ENCODE data around the gene LRRC2. TPM values are rescaled to one million over a fixed set of nuclear protein-coding genes. Genes with fewer than 3 reads are reported as not detected.
A peak's percentile ranks its signal among the peaks of the same experiment; 100 is the strongest.

The LRRC2 gene
- total RNA-seq, 1 donor from 2014 or later = 114 TPM

DNA sequence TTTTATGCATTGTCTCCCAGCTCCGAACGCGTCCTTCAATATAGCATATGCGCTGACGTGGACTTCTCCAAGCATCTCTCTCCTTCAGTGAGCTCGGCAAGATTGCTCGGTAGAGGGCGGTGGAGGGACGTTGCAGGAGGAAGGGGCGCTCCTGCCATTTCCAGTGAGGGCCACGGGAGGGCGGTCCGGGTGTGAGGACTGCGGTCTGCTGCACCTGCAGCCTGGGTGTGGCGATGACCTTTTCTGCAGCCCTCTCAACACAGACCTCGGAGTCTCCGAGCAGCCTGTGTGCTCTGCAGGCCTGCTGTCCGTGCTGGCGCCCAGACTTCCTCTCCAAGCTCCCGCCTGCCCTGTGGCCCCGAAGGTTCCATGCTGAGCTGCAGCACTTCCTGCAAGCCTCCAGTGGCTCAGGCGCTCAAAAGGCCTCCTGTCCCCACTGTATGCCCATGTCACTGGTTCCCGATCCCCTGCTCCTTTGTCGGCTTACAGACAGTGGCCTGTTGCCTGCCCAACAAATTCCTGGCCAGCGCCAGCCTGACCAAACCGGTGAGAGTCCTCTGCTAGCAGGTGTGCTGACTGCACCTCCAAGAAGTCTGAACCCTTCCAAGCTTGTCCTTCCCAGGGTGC is 77.3 kb downstream of the LRRC2 start:
- DNase-seq = peak; percentile 88
- H3K27me3 ChIP-seq (ENCODE audit: low read depth) = no peaks in the 10 kb centered on the region
- intact Hi-C loops (cut with micrococcal nuclease) = loop anchor here (2.0 kb wide), 1 partner anchor 140 kb away; no protein-coding TSS in a partner anchor
- H3K27ac ChIP-seq (replicated peaks) = no peak overlapping the region
- peak; percentile 99 for TF ChIP-seq CTCF (IDR thresholded peaks at IDR 0.05; ENCODE audit: borderline replicate concordance)
- H3K4me3 ChIP-seq = peak overlapping the region; percentile 24
- H3K36me3 ChIP-seq = no peaks in the 10 kb centered on the region
- H3K9me3 ChIP-seq (replicated peaks) = no peaks in the 10 kb centered on the region
- H3K4me1 ChIP-seq = peaks cover 23% of the 10 kb centered on the region

DNA sequence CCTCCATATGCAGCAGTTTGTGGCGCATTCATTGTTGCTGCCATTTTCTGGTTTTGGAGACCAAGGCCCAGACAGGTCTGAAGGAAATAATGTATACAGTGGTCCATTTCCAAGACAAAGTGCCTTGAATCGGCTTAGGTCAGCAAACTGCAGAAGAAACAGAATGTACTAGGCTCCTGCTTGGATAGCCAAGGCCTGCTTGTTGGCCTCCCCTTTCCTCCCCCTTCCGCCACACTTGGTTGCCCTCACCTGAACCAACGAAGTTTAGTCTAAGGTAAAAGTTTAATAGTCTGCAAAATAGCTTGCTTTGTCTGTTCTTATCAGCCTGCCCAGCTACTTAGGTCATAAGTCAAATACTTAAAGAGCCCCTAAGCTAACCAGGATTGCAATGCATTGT is 80.3 kb downstream of the LRRC2 start:
- no peak for TF ChIP-seq CTCF (IDR thresholded peaks at IDR 0.05; ENCODE audit: borderline replicate concordance)
- DNase-seq = no peak
- Histone ChIP-seq H3K9me3 (replicated peaks) (no peaks in the 10 kb centered on the region), H3K4me3 (no peak overlapping the region), H3K27ac (replicated peaks) (no peak overlapping the region), H3K27me3 (ENCODE audit: low read depth) (no peaks in the 10 kb centered on the region), H3K4me1 (peaks cover 15% of the 10 kb centered on the region), H3K36me3 (no peaks in the 10 kb centered on the region)
- intact Hi-C loops (cut with micrococcal nuclease) = no loop called here

DNA sequence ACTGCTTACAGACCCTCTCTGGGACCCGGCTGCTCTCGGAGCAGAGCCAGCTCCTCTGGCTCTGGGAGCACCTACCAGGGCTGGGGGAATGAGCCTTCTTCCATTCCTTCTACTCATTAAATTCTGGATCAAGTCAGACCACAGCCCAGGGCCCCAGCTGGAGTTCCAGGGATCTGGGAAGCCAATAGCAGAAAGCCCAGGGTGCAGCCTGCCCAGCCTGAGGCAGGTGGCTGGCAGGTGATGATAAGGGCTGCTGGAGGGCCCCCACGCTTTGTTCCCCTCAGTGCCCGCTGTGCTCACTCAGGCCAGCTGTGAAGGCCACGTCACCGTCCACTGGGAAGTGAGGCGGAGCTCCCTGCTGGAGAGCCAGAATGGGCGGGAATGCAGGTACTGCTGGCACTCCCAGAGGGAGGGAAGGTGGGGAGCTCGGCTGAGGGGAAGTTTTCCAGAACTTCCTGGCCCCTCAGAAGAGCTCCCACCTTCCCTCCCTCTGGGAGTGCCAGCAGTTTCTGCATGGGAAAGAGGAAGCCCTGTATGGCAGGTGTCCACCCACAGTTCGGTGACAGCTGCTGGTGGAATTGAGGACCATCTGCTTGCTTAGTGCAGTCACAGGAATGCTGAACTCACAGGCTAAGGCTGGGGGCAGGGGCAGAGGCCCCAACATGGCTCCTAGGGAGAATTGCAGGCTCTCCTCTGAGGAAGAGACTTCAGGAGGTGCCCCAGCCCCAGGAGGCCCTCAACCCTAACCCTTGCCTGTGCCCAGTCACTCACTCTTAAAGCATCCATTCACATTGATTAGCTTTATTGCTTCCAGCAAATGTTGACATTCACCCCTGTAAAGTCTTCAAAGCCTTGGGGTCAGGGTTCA is 81.0 kb downstream of the LRRC2 start:
- TF ChIP-seq CTCF (IDR thresholded peaks at IDR 0.05; ENCODE audit: borderline replicate concordance) = no peak

GRCh38 chr3:46484388-46484787 is 81.7 kb downstream of the LRRC2 start:
- DNase-seq = no peak
- Histone ChIP-seq H3K9me3 (replicated peaks) (no peaks in the 10 kb centered on the region), H3K27ac (replicated peaks) (no peak overlapping the region), H3K4me1 (peaks cover 11% of the 10 kb centered on the region), H3K4me3 (no peak overlapping the region), H3K27me3 (ENCODE audit: low read depth) (no peaks in the 10 kb centered on the region), H3K36me3 (no peaks in the 10 kb centered on the region)
- TF ChIP-seq CTCF (IDR thresholded peaks at IDR 0.05; ENCODE audit: borderline replicate concordance) = no peak
- intact Hi-C loops (cut with micrococcal nuclease) = no loop called here

More for the DNA sequence above, 81.0 kb downstream of the LRRC2 start:
- intact Hi-C loops (cut with micrococcal nuclease) = no loop called here
- H3K27ac ChIP-seq (replicated peaks) = no peak overlapping the region
- H3K9me3 ChIP-seq (replicated peaks) = no peaks in the 10 kb centered on the region
- H3K36me3 ChIP-seq = no peaks in the 10 kb centered on the region
- H3K4me1 ChIP-seq = peaks cover 11% of the 10 kb centered on the region
- no peak overlapping the region for H3K4me3 ChIP-seq
- H3K27me3 ChIP-seq (ENCODE audit: low read depth) = no peaks in the 10 kb centered on the region
- no peak for DNase-seq

DNA sequence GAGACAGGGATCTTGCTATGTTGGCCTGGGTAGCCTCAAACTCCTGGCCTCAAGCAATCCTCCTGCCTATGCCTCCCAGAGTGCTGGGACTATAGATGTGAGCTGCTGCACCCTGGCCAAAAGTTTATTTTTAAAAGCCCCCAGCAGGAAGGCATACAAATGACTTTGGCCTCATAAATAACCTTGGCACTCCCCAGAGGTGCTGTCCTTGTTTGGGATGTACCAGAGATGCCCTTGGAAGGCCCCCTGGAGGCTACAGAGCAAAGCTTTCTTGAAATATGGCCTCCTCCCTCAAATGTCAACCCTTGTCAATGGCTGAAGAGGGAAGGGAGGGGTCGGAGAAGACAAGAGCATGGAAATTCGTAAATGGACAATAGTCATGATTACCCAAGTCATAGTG is 82.3 kb downstream of the LRRC2 start:
- TF ChIP-seq CTCF (IDR thresholded peaks at IDR 0.05; ENCODE audit: borderline replicate concordance) = peak; percentile 10
- Histone ChIP-seq H3K27ac (replicated peaks) (no peak overlapping the region), H3K36me3 (no peaks in the 10 kb centered on the region), H3K27me3 (ENCODE audit: low read depth) (no peaks in the 10 kb centered on the region), H3K4me3 (no peak overlapping the region), H3K4me1 (peaks cover 6% of the 10 kb centered on the region), H3K9me3 (replicated peaks) (no peaks in the 10 kb centered on the region)
- DNase-seq = no peak
- intact Hi-C loops (cut with micrococcal nuclease) = no loop called here

Data from left ventricle myocardium inferior (tissue), 1 donor.